K562 (cell line): ENCODE data around the gene C1QTNF6. TPM values are rescaled to one million over a fixed set of nuclear protein-coding genes. Genes with fewer than 3 reads are reported as not detected.

Experiments used
- ATAC-seq: fragments of 200-7000 bp; cut with Tn5 transposase; 3 replicates; pipeline ENCODE4 v1.9.1; 2020; ENCODE audit warnings: moderate library complexity
- BruUV-seq: library from RNA; stranded (reverse); fragments of 400-500 nt; replicated peaks from 2 replicates; lab custom pipeline; 2021; lab: Mats Ljungman, UMichigan
- CTCF ChIA-PET: fragments of 300-600 bp; formaldehyde crosslinking; extraction: SDS; loops from one replicate; lab custom pipeline; 2021; ENCODE audit warnings: low intra/inter-chr PET ratio; lab: Yijun Ruan, JAX
- POLR2A ChIA-PET: fragments of 300-600, 350-650 bp; sonication (Branson Sonifier 250); formaldehyde crosslinking; extraction: SDS; loops from one replicate; lab custom pipeline; 2021; ENCODE audit warnings: antibody characterized with exemption, inconsistent platforms; lab: Yijun Ruan, JAX
- DNase-seq, 4 experiments: peaks; one replicate each; pipeline versions ENCODE4 v3.0.0 to v3.0.0-alpha.2; 2011 to 2018; ENCODE audit warnings: low spot score in 3 of 4, mixed read lengths in 3 of 4; ENCODE audit errors: extremely low read depth in 1 of 4
- FAIRE-seq: peaks from 2 replicates; lab custom pipeline; 2011; peaks lifted over from hg19 to GRCh38; lab: Jason Lieb, UNC
- H2AFZ ChIP-seq: 2 replicates; pipeline ENCODE4 v1.6.0; 2011; ENCODE audit warnings: low read depth, low read length, control low read depth, inconsistent platforms
- H3K27ac ChIP-seq: fragments of 200-600 bp; 3 replicates; pipeline ENCODE4 v1.8.0; 2011; ENCODE audit warnings: low read depth, mild to moderate bottlenecking, control low read depth, inconsistent platforms, low read length, moderate library complexity, mixed read lengths; ENCODE audit errors: extremely low read depth
- H3K27me3 ChIP-seq, 2 experiments: fragments of 300-600 bp in 1 of 2; 2 replicates in 1 of 2; 3 replicates in 1 of 2; pipeline versions ENCODE4 v1.6.0 to v1.8.0; 2011; ENCODE audit warnings: inconsistent platforms in 2 of 2, low read length in 2 of 2, mild to moderate bottlenecking in 1 of 2, mixed read lengths in 1 of 2, moderate library complexity in 1 of 2; ENCODE audit not compliant: control insufficient read depth in 2 of 2, insufficient read depth in 2 of 2
- H3K36me3 ChIP-seq: fragments of 300-600 bp; 3 replicates; pipeline ENCODE4 v1.8.0; 2011; ENCODE audit warnings: mild to moderate bottlenecking, low read length, inconsistent platforms; ENCODE audit not compliant: control insufficient read depth, insufficient read depth
- H3K4me1 ChIP-seq, 2 experiments: fragments of 200-600 bp in 1 of 2; replicated peaks in 1 of 2; 2 replicates in 1 of 2; 3 replicates in 1 of 2; pipeline versions ENCODE4 v1.5.1 to v1.8.0; 2011; ENCODE audit warnings: inconsistent platforms in 2 of 2, low read length in 2 of 2, mild to moderate bottlenecking in 1 of 2, mixed read lengths in 1 of 2, moderate library complexity in 1 of 2; ENCODE audit not compliant: control insufficient read depth in 2 of 2, insufficient read depth in 2 of 2
- H3K4me2 ChIP-seq: 2 replicates; pipeline ENCODE4 v1.6.1; 2011; ENCODE audit warnings: low read length, control low read depth, inconsistent platforms, mixed read lengths; ENCODE audit not compliant: insufficient read depth
- H3K4me3 ChIP-seq: fragments of 200-600 bp; sonication (generic), shearing (Covaris generic); 2 replicates; pipeline ENCODE4 v1.5.1; 2016; ENCODE audit warnings: control low read depth, inconsistent platforms
- H3K79me2 ChIP-seq: fragments of 200-600 bp; 3 replicates; pipeline ENCODE4 v1.8.0; 2011; ENCODE audit warnings: low read length, inconsistent platforms; ENCODE audit not compliant: control insufficient read depth, insufficient read depth
- H3K9ac ChIP-seq, 2 experiments: 2 replicates each; pipeline versions ENCODE4 v1.6.0 to v1.6.1; 2011; ENCODE audit warnings: low read depth in 2 of 2, low read length in 2 of 2, control low read depth in 1 of 2, inconsistent platforms in 1 of 2, mild to moderate bottlenecking in 1 of 2, mixed read lengths in 1 of 2; ENCODE audit not compliant: insufficient read depth in 1 of 2
- H3K9me1 ChIP-seq: one replicate; pipeline ENCODE4 v1.6.0; 2011; ENCODE audit warnings: inconsistent platforms, mild to moderate bottlenecking, low read length, moderate library complexity; ENCODE audit not compliant: control insufficient read depth, insufficient read depth
- H3K9me3 ChIP-seq: replicated peaks from 2 replicates; pipeline ENCODE4 v1.5.1; 2011; ENCODE audit warnings: low read depth, low read length, inconsistent platforms; ENCODE audit not compliant: control insufficient read depth, insufficient read depth
- H4K20me1 ChIP-seq: replicated peaks from 2 replicates; pipeline ENCODE4 v1.6.1; 2011; ENCODE audit warnings: low read length, inconsistent platforms, mixed read lengths; ENCODE audit not compliant: control insufficient read depth, insufficient read depth
- JUN ChIP-seq, 2 experiments: sonication (generic) in 1 of 2; formaldehyde crosslinking in 1 of 2; IDR thresholded peaks; 2 replicates each; pipeline versions ENCODE4 v1.6.1 to v1.8.0; 2012 to 2022; ENCODE audit warnings: borderline replicate concordance in 2 of 2, mild to moderate bottlenecking in 2 of 2, improper control_type of control experiment in 1 of 2, low read depth in 1 of 2, low read length in 1 of 2, missing genetic modification reagents in 1 of 2
- JUNB ChIP-seq: fragments of 450-650 bp; formaldehyde crosslinking; conservative IDR thresholded peaks from 2 replicates; pipeline ENCODE4 v1.4.0; 2020; ENCODE audit warnings: mild to moderate bottlenecking
- POLR2H ChIP-seq: IDR thresholded peaks from 2 replicates; pipeline ENCODE4 v1.6.1; 2016; ENCODE audit warnings: missing genetic modification characterization, low read depth, mild to moderate bottlenecking, control low read depth, missing compliant biosample characterization, moderate library complexity
- SRSF1 ChIP-seq: fragments of 200-400 bp; formaldehyde crosslinking; IDR thresholded peaks from 2 replicates; pipeline ENCODE4 v1.6.1; 2017; ENCODE audit warnings: mild to moderate bottlenecking, low read depth, low read length, moderate library complexity
- ZNF197 ChIP-seq: fragments of 200-800 bp; sonication (Bioruptor generic); IDR thresholded peaks from 2 replicates; pipeline ENCODE4 v1.6.1; 2016; ENCODE audit warnings: low read depth, missing genetic modification characterization, missing compliant biosample characterization
- WGBS: fragments of 100-300 bp; shearing (Covaris generic); methylation state at CpG from one replicate; pipeline ENCODE4 v1.1.6; 2016; ENCODE audit warnings: low coverage, mixed read lengths; ENCODE audit not compliant: insufficient coverage; ENCODE audit errors: missing lambda C conversion rate; 5-methylcytosine and 5-hydroxymethylcytosine counted together
- in situ Hi-C: fragments of 300-500 bp; cut with MboI; formaldehyde crosslinking; loops from 4 replicates; pipeline ENCODE4 v1.15.0; 2018; ENCODE audit warnings: inconsistent platforms, mixed read lengths
- intact Hi-C: fragments of 100-400 bp; cut with micrococcal nuclease; formaldehyde crosslinking; loops from 2 replicates; pipeline ENCODE4 v1.14.2; 2022
- polyA plus RNA-seq, 8 experiments: library from polyadenylated mRNA; depleted of rRNA in 4 of 8; stranded (reverse) in 5 of 8; unstranded in 3 of 8; fragments of >200 nt; fragmentation: Nextera tagmentation in 2 of 8; fragmentation: Illumina TruSeq in 1 of 8; extraction: Ambion mirVana in 2 of 8; extraction: Trizol in 1 of 8; gene quantifications; 2 replicates each; pipeline versions ENCODE4 v1.2.1 to v1.2.3, GENCODE V29; 2011 to 2014; ENCODE audit warnings: inconsistent platforms in 1 of 8, missing spikeins in 1 of 8
- total RNA-seq, 7 experiments: library from RNA; depleted of rRNA in 6 of 7; stranded (reverse); fragments of >200 nt in 6 of 7; fragmentation: Illumina TruSeq in 2 of 7; extraction: Trizol in 2 of 7; gene quantifications; 2 replicates each; pipeline versions ENCODE4 v1.2.1 to v1.2.3, GENCODE V29; 2011 to 2021; ENCODE audit warnings: low replicate concordance in 1 of 7
- TF ChIP-seq, protein P1 (sequence below): sonication (generic); formaldehyde crosslinking; IDR thresholded peaks from 2 replicates; pipeline ENCODE4 v1.9.0; 2022; ENCODE audit warnings: mild to moderate bottlenecking, missing genetic modification reagents
- TF ChIP-seq, protein P2 (sequence below): fragments of 450-650 bp; conservative IDR thresholded peaks from 2 replicates; pipeline ENCODE4 v1.6.1; 2016; ENCODE audit warnings: missing genetic modification characterization, low read depth, mild to moderate bottlenecking, control low read depth, missing compliant biosample characterization

C1QTNF6 gene
- total and polyA plus RNA-seq, 9 of the 15 experiments (the other 6 are each of a cell fraction or from before 2014, with no cell fraction given): 0.18 to 0.92 (median 0.55) TPM

DNA sequence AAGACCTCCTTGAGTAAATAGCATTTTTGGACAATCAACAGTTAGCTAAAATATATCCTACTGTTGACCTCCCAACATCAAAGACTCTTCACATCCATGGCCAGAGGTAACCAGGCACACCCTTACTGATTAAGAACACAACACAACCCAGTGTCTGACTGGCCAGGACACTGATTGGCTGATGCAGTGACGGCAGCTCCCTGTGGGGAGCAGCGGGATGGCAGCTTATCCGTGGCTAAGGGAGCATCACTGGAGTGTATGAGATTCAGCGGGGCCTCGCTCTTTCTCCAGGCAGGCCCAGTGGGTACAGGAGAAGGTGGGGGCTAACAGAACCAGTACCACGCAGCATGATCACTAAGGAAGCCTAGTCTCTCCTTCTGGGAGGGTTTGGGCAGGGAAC lies 28.0 kb downstream of the C1QTNF6 start:
- TF ChIP-seq, protein P1, sequence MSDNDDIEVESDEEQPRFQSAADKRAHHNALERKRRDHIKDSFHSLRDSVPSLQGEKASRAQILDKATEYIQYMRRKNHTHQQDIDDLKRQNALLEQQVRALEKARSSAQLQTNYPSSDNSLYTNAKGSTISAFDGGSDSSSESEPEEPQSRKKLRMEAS (CRISPR knock-in tag): no peak
- TF ChIP-seq, protein P2, sequence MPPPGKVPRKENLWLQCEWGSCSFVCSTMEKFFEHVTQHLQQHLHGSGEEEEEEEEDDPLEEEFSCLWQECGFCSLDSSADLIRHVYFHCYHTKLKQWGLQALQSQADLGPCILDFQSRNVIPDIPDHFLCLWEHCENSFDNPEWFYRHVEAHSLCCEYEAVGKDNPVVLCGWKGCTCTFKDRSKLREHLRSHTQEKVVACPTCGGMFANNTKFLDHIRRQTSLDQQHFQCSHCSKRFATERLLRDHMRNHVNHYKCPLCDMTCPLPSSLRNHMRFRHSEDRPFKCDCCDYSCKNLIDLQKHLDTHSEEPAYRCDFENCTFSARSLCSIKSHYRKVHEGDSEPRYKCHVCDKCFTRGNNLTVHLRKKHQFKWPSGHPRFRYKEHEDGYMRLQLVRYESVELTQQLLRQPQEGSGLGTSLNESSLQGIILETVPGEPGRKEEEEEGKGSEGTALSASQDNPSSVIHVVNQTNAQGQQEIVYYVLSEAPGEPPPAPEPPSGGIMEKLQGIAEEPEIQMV (tag): no peak
- TF ChIP-seq JUN (IDR thresholded peaks at IDR 0.05; ENCODE audit: borderline replicate concordance, low read depth, low read length) (no peak), JUN (CRISPR knock-in tag; IDR thresholded peaks at IDR 0.05; ENCODE audit: borderline replicate concordance) (no peak), JUNB (CRISPR knock-in tag) (no peak), POLR2H (tag) (no peak), SRSF1 (no peak), ZNF197 (no peak)
- WGBS: 0% methylated on average over 3 of the region's 6 CpGs
- Histone ChIP-seq H2AFZ (no peak overlapping the region), H3K9me3 (no peaks in the 10 kb centered on the region; the same call in 1 of the 2 replicates), H3K27ac (no peak overlapping the region), H3K4me3 (no peak overlapping the region), H3K4me2 (no peak overlapping the region), H3K9ac (no peak overlapping the region), H3K36me3 (no peaks in the 10 kb centered on the region), H3K79me2 (no peaks in the 10 kb centered on the region), H3K4me1 (no peaks in the 10 kb centered on the region; a peak in 1 of 5 replicates), H4K20me1 (no peaks in the 10 kb centered on the region; the same call in 1 of the 2 replicates), H3K9me1 (no peaks in the 10 kb centered on the region), H3K27me3 (peaks cover 0 to 49% of the 10 kb centered on the region in 2 experiments; a peak in 3 of 5 replicates)
- intact Hi-C loops (no loop called here), in situ Hi-C loops (no loop called here)
- no TSS peak for BruUV-seq
- ChIA-PET CTCF (interaction anchor here (0.8 kb wide), 1 partner anchor 31 kb away, joined by 3 read pairs; no protein-coding TSS in a partner anchor), POLR2A (no interaction called here)
- no peak for FAIRE-seq
- no peak for DNase-seq
- no peak for ATAC-seq
